Neural progenitor cell (in vitro differentiated cells): ENCODE data around the gene SRRM5. TPM values are rescaled to one million over a fixed set of nuclear protein-coding genes. Genes with fewer than 3 reads are reported as not detected.

Experiments used
- DNase-seq: peaks from one replicate; pipeline ENCODE4 v3.0.0-alpha.2; 2016; ENCODE audit warnings: low spot score
- H2AFZ ChIP-seq: fragments of 200-600 bp; sonication (generic); replicated peaks from 2 replicates; pipeline ENCODE4 v1.6.1; 2016; ENCODE audit warnings: antibody characterized with exemption
- H3F3A ChIP-seq: fragments of 200-600 bp; sonication (generic); 2 replicates; pipeline ENCODE4 v1.6.1; 2016; ENCODE audit warnings: antibody characterized with exemption, low read depth
- H3K27ac ChIP-seq: fragments of 200-600 bp; sonication (generic); 2 replicates; pipeline ENCODE4 v1.5.1; 2016; ENCODE audit warnings: mild to moderate bottlenecking
- H3K27me3 ChIP-seq: fragments of 200-600 bp; sonication (generic); 2 replicates; pipeline ENCODE4 v1.6.1; 2016; ENCODE audit warnings: mild to moderate bottlenecking, moderate library complexity
- H3K36me3 ChIP-seq: fragments of 200-600 bp; sonication (generic); 2 replicates; pipeline ENCODE4 v1.5.1; 2016
- H3K4me1 ChIP-seq: fragments of 200-600 bp; sonication (generic); 2 replicates; pipeline ENCODE4 v1.6.1; 2016; ENCODE audit warnings: mixed run types
- H3K4me2 ChIP-seq: fragments of 200-600 bp; sonication (generic); 2 replicates; pipeline ENCODE4 v1.6.1; 2016
- H3K4me3 ChIP-seq: fragments of 200-600 bp; sonication (generic); 2 replicates; pipeline ENCODE4 v1.5.1; 2016
- H3K79me2 ChIP-seq: fragments of 200-600 bp; sonication (generic); 2 replicates; pipeline ENCODE4 v1.6.1; 2016; ENCODE audit warnings: low read depth
- H3K9ac ChIP-seq: fragments of 200-600 bp; sonication (generic); 2 replicates; pipeline ENCODE4 v1.6.1; 2016
- H3K9me3 ChIP-seq: fragments of 200-600 bp; sonication (generic); 2 replicates; pipeline ENCODE4 v1.5.1; 2016; ENCODE audit warnings: low read depth
- H4K20me1 ChIP-seq: fragments of 200-600 bp; sonication (generic); 2 replicates; pipeline ENCODE4 v1.6.1; 2016; ENCODE audit warnings: low read depth
- H3K27ac Mint-ChIP-seq: 3 replicates; pipeline ENCODE4 v1.8.0; 2021; ENCODE audit warnings: mixed read lengths
- H3K27me3 Mint-ChIP-seq: 2 replicates; pipeline ENCODE4 v1.8.0; 2022; ENCODE audit warnings: low read depth, mild to moderate bottlenecking, inconsistent platforms, moderate library complexity, mixed read lengths; ENCODE audit not compliant: insufficient read depth
- H3K36me3 Mint-ChIP-seq: 3 replicates; pipeline ENCODE4 v1.8.0; 2021; ENCODE audit warnings: mixed read lengths
- H3K4me1 Mint-ChIP-seq: 3 replicates; pipeline ENCODE4 v1.8.0; 2021; ENCODE audit warnings: mixed read lengths
- H3K4me3 Mint-ChIP-seq: 3 replicates; pipeline ENCODE4 v1.8.0; 2021; ENCODE audit warnings: mild to moderate bottlenecking, moderate library complexity, mixed read lengths
- H3K9me3 Mint-ChIP-seq: 3 replicates; pipeline ENCODE4 v1.8.0; 2020; ENCODE audit warnings: mixed read lengths
- CTCF ChIP-seq: fragments of 200-600 bp; sonication (generic); IDR thresholded peaks from 2 replicates; pipeline ENCODE4 v1.5.1; 2017; ENCODE audit warnings: antibody characterized with exemption, mild to moderate bottlenecking
- EZH2 ChIP-seq: fragments of 200-600 bp; sonication (generic); IDR thresholded peaks from 2 replicates; pipeline ENCODE4 v1.6.1; 2017; ENCODE audit warnings: antibody characterized with exemption, mild to moderate bottlenecking, moderate library complexity
- EZH2phosphoT487 ChIP-seq: fragments of 200-600 bp; sonication (generic); IDR thresholded peaks from 2 replicates; pipeline ENCODE4 v1.6.1; 2017; ENCODE audit warnings: antibody characterized with exemption
- total RNA-seq: library from RNA; depleted of rRNA; stranded (reverse); fragments of >200 nt; gene quantifications from 2 replicates; pipeline ENCODE4 v1.2.3, GENCODE V29; 2015; ENCODE audit warnings: low replicate concordance

Gene SRRM5
- total RNA-seq, 1 donor from 2014 or later: not detected

GRCh38 chr19:43623889-43624670 lies 12.2 kb downstream of the SRRM5 start:
- Histone ChIP-seq H3K4me2 (no peak overlapping the region), H3K36me3 (no peaks in the 10 kb centered on the region)

GRCh38 chr19:43624933-43625332 lies 13.0 kb downstream of the SRRM5 start:
- Mint-ChIP-seq H3K4me3 (no peak overlapping the region), H3K36me3 (peaks cover 32% of the 10 kb centered on the region), H3K9me3 (no peaks in the 10 kb centered on the region), H3K27me3 (peaks cover under 1% of the 10 kb centered on the region), H3K27ac (no peak overlapping the region), H3K4me1 (peaks cover 18% of the 10 kb centered on the region)
- no peak overlapping the region for H3K27ac ChIP-seq
- H3K9ac ChIP-seq: no peak overlapping the region
- H3K36me3 ChIP-seq: no peaks in the 10 kb centered on the region
- TF ChIP-seq EZH2: no peak
- peak; percentile 56 for TF ChIP-seq CTCF
- no peak for TF ChIP-seq EZH2phosphoT487
- H3K4me3 ChIP-seq: no peak overlapping the region
- H3K27me3 ChIP-seq: no peaks in the 10 kb centered on the region
- H2AFZ ChIP-seq: no peak overlapping the region
- DNase-seq: peak; percentile 86
- no peaks in the 10 kb centered on the region for H3K9me3 ChIP-seq
- peaks cover 32% of the 10 kb centered on the region for H3F3A ChIP-seq
- no peak overlapping the region for H3K4me2 ChIP-seq
- H4K20me1 ChIP-seq: peaks cover 46% of the 10 kb centered on the region
- peaks cover 4% of the 10 kb centered on the region for H3K4me1 ChIP-seq
- H3K79me2 ChIP-seq: peaks cover 15% of the 10 kb centered on the region

More at GRCh38 chr19:43623889-43624670, 12.2 kb downstream of the SRRM5 start:
- H4K20me1 ChIP-seq: peaks cover 40% of the 10 kb centered on the region
- H3K9me3 ChIP-seq: no peaks in the 10 kb centered on the region
- peaks cover 4% of the 10 kb centered on the region for H3K4me1 ChIP-seq
- Mint-ChIP-seq H3K9me3 (no peaks in the 10 kb centered on the region), H3K4me3 (peak overlapping the region; percentile 24), H3K27ac (peak overlapping the region; percentile 21), H3K4me1 (peaks cover 23% of the 10 kb centered on the region), H3K27me3 (peaks cover 3% of the 10 kb centered on the region), H3K36me3 (peaks cover 30% of the 10 kb centered on the region)
- no peak overlapping the region for H3K4me3 ChIP-seq
- peaks cover 41% of the 10 kb centered on the region for H3F3A ChIP-seq
- H3K27ac ChIP-seq: no peak overlapping the region
- no peak overlapping the region for H3K9ac ChIP-seq
- peaks cover 15% of the 10 kb centered on the region for H3K79me2 ChIP-seq
- H3K27me3 ChIP-seq: no peaks in the 10 kb centered on the region
- peak; percentile 26 for DNase-seq
- H2AFZ ChIP-seq: no peak overlapping the region
- TF ChIP-seq EZH2phosphoT487: no peak
- TF ChIP-seq EZH2: no peak
- TF ChIP-seq CTCF: no peak

- H3K27me3 ChIP-seq: no peaks in the 10 kb centered on the region
- Mint-ChIP-seq H3K27me3 (no peaks in the 10 kb centered on the region), H3K27ac (no peak overlapping the region), H3K4me3 (no peak overlapping the region), H3K36me3 (peaks cover 35% of the 10 kb centered on the region), H3K4me1 (peaks cover 9% of the 10 kb centered on the region), H3K9me3 (no peaks in the 10 kb centered on the region)
- H4K20me1 ChIP-seq: peaks cover 46% of the 10 kb centered on the region
- no peaks in the 10 kb centered on the region for H3K9me3 ChIP-seq
- H3K4me1 ChIP-seq: no peaks in the 10 kb centered on the region
- H3K27ac ChIP-seq: no peak overlapping the region
- no peak overlapping the region for H2AFZ ChIP-seq
- peaks cover 21% of the 10 kb centered on the region for H3F3A ChIP-seq
- no peaks in the 10 kb centered on the region for H3K36me3 ChIP-seq
- H3K4me2 ChIP-seq: no peak overlapping the region
- no peak overlapping the region for H3K4me3 ChIP-seq
- H3K9ac ChIP-seq: no peak overlapping the region
- no peak for TF ChIP-seq EZH2phosphoT487
- peak; percentile 26 for DNase-seq
- H3K79me2 ChIP-seq: peaks cover 6% of the 10 kb centered on the region
Observed at GRCh38 chr19:43625918-43626579, 14.2 kb downstream of the SRRM5 start.
